Panc1 (cell line): ENCODE results near the gene KIAA1191.

ENCODE experiments used
- POLR2AphosphoS5 ChIP-seq: IDR thresholded peaks from 2 replicates; pipeline ENCODE4 v1.6.1; 2012; ENCODE audit warnings: mild to moderate bottlenecking, low read depth, low read length, moderate library complexity
- TF ChIP-seq, protein P1 (sequence below): fragments of 450-650 bp; IDR thresholded peaks from 2 replicates; pipeline ENCODE4 v1.5.1; 2017; ENCODE audit warnings: mild to moderate bottlenecking
- TF ChIP-seq, protein P2 (sequence below), 2 experiments: IDR thresholded peaks; 2 replicates each; pipeline ENCODE4 v1.6.1; 2011 to 2012; ENCODE audit warnings: low read depth in 2 of 2, control low read depth in 1 of 2, low read length in 1 of 2, mild to moderate bottlenecking in 1 of 2, moderate library complexity in 1 of 2; ENCODE audit not compliant: insufficient read depth in 1 of 2

DNA sequence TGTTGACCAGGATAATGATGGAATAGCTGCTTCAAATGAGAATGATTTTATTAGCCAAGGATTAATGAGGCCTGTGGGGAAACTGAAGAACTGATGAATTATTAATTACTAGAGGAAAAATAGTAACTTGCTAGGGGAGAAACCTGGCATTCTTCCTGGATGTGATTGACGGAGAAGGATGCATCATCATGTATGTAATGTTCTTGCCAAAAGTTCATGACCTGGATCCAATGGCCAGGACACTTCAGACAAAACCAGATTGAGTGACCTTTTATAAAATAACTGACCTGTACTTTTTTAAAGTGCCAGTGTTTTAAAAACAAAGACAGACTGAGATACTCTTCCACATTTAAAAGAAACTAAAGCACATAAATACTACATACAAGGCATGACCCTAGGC is 23.7 kb downstream of the KIAA1191 start:
- TF ChIP-seq, protein P1, sequence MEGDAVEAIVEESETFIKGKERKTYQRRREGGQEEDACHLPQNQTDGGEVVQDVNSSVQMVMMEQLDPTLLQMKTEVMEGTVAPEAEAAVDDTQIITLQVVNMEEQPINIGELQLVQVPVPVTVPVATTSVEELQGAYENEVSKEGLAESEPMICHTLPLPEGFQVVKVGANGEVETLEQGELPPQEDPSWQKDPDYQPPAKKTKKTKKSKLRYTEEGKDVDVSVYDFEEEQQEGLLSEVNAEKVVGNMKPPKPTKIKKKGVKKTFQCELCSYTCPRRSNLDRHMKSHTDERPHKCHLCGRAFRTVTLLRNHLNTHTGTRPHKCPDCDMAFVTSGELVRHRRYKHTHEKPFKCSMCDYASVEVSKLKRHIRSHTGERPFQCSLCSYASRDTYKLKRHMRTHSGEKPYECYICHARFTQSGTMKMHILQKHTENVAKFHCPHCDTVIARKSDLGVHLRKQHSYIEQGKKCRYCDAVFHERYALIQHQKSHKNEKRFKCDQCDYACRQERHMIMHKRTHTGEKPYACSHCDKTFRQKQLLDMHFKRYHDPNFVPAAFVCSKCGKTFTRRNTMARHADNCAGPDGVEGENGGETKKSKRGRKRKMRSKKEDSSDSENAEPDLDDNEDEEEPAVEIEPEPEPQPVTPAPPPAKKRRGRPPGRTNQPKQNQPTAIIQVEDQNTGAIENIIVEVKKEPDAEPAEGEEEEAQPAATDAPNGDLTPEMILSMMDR, result no peak
- TF ChIP-seq, protein P2, sequence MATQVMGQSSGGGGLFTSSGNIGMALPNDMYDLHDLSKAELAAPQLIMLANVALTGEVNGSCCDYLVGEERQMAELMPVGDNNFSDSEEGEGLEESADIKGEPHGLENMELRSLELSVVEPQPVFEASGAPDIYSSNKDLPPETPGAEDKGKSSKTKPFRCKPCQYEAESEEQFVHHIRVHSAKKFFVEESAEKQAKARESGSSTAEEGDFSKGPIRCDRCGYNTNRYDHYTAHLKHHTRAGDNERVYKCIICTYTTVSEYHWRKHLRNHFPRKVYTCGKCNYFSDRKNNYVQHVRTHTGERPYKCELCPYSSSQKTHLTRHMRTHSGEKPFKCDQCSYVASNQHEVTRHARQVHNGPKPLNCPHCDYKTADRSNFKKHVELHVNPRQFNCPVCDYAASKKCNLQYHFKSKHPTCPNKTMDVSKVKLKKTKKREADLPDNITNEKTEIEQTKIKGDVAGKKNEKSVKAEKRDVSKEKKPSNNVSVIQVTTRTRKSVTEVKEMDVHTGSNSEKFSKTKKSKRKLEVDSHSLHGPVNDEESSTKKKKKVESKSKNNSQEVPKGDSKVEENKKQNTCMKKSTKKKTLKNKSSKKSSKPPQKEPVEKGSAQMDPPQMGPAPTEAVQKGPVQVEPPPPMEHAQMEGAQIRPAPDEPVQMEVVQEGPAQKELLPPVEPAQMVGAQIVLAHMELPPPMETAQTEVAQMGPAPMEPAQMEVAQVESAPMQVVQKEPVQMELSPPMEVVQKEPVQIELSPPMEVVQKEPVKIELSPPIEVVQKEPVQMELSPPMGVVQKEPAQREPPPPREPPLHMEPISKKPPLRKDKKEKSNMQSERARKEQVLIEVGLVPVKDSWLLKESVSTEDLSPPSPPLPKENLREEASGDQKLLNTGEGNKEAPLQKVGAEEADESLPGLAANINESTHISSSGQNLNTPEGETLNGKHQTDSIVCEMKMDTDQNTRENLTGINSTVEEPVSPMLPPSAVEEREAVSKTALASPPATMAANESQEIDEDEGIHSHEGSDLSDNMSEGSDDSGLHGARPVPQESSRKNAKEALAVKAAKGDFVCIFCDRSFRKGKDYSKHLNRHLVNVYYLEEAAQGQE (IDR thresholded peaks at IDR 0.05; ENCODE audit: insufficient read depth in 1 of 2, low read depth in 2 of 2, low read length in 1 of 2), result no peak
- TF ChIP-seq POLR2AphosphoS5, result no peak
